ENCODE data around the gene DAP.
"Not testable (repeated sequence)": the region's sequence is repeated elsewhere in the genome, so short reads cannot be mapped to it uniquely, and the experiment has no call there.

DAP gene, protein sequence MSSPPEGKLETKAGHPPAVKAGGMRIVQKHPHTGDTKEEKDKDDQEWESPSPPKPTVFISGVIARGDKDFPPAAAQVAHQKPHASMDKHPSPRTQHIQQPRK

GRCh38 chr5:10761185-10761932, at the start of gene DAP:
Gene DAP (minus strand): TSS chr5:10761234. CDS start chr5:10761068, 166 bp downstream.
- peak; percentile 27 for DNase-seq (ENCODE audit: low spot score)

- DNase-seq (ENCODE audit: low spot score) = no peak
Observed at GRCh38 chr5:10808347-10809226, 47.6 kb upstream of the DAP start.

- no peak for DNase-seq (ENCODE audit: low spot score)
Observed at GRCh38 chr5:10801931-10802666, 41.1 kb upstream of the DAP start.

- no peak for DNase-seq (ENCODE audit: low spot score)
Observed at GRCh38 chr5:10800852-10801251, 39.8 kb upstream of the DAP start.

- DNase-seq (ENCODE audit: low spot score) = no peak
Observed at GRCh38 chr5:10797261-10797660, 36.2 kb upstream of the DAP start.

- no peak for DNase-seq (ENCODE audit: low spot score)
Observed at GRCh38 chr5:10793785-10794184, 32.8 kb upstream of the DAP start.

- no peak for DNase-seq (ENCODE audit: low spot score)
Observed at GRCh38 chr5:10792336-10792735, 31.3 kb upstream of the DAP start.

DNA sequence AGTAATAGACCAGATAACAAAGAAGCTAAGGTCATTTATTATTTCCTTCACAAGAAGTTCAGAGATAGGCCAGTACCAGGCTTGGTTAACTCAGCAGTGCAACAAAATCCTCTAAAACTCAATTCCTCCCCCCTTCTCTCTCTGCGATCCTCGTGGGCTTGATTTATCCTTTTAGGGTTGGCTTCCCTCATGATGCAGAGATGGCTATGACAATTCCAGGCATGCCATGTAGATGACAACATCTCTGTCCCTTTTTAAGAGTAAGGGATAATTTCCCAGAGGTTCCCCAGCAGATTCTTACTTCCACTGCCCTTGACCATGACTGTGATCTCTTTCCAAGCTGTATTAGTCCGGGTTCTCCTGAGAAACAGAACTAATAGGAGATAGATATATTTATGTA, 28.7 kb upstream of the DAP start:
- DNase-seq (ENCODE audit: low spot score) = no peak

GRCh38 chr5:10789021-10789420, 28.0 kb upstream of the DAP start:
- no peak for DNase-seq (ENCODE audit: low spot score)

- DNase-seq (ENCODE audit: low spot score) = no peak
Observed at GRCh38 chr5:10788358-10788757, 27.3 kb upstream of the DAP start.

DNA sequence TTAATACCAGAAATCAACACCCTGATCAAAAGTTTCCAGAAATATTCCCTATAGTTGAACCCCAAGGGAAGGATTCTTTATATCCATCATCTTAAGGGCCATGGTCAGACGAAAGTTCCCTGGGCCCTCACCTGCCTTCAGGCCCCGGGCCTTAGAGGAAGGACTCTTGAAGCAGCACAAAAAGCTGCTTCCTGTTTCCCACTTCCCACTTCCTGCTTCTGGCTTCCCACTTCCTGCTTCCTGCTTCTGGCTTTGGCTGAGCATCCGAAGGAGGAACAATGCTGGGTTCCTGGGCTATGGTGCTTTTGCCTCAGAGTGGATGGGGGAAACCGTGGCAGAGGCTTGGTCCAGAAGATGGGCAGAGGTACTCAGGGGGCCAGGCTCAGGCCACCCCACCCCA, 25.8 kb upstream of the DAP start:
- DNase-seq (ENCODE audit: low spot score) = no peak

- DNase-seq (ENCODE audit: low spot score) = not testable (repeated sequence)
Observed at GRCh38 chr5:10780208-10780607, 19.2 kb upstream of the DAP start.

DNA sequence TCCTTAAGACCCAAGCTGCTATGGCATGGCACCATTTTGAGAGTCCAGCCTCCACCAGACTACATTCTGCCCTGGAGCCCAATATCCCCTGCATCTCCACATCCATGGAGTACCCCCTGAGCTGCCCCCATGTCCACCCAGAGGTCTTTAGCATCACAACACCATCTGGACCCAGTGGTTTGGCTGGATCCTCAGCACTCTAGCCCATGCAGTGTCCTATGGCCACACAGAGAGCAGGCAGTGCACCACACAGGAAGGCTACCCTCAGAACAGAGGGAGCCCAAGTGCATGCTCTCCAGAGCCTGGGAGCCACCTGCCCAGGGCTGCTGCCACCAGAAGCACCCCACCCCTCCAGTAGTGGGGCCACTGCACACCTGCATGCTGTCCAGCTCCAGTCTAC, 18.6 kb upstream of the DAP start:
- no peak for DNase-seq (ENCODE audit: low spot score)

- DNase-seq (ENCODE audit: low spot score) = no peak
Observed at GRCh38 chr5:10778179-10778910, 17.3 kb upstream of the DAP start.

DNA sequence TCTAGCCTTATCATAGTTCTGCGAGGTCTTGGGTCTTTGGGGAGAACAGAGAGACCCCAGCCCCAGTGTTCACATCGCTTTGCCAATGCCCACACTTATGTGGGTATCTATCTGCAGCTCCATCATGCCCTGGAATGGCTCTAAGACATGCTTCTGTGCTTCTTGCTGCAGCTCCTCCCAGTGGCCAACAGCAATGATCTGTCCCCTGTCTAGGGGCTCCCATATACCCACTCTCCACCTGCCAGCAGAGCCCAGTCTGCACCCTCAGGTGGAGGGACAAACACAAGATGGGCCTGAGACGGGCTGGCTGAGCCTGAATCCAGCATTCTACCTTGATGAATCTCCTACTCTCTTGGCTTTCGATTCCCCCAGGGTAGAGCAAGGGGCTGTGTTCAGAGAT, 14.6 kb upstream of the DAP start:
- DNase-seq (ENCODE audit: low spot score) = no peak

DNA sequence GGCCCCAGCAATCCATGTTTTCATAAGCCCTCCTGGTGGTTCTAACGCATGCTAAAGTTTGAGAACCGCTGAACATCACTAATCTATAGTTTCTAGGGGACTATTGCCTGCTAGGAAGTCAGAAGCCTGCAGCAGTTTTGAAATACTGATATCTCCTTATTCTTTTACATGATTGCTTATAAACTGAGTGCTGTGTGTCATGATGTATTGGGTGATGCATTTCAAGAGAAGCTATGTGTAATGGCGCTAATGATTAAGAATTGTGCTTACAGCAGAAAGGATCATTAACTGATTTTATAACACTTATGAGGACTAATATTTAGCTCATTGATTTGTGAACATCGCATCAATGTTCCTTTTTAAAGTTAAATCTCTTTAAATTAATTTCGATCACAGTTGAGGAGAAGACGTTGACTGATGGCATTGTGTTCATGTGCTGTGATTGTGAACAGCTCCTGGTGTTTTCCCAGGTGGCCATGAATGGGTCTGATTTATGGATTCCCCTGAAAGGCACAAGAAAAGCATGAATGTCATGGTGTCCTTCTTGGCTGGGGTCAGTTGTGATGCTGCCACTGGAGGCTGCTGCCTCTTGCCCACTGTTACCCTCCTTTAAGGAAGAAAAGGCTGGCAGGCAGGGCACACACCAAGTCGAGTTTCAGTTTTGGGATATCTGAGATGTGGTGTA, 12.0 kb upstream of the DAP start:
- no peak for DNase-seq (ENCODE audit: low spot score)

DNA sequence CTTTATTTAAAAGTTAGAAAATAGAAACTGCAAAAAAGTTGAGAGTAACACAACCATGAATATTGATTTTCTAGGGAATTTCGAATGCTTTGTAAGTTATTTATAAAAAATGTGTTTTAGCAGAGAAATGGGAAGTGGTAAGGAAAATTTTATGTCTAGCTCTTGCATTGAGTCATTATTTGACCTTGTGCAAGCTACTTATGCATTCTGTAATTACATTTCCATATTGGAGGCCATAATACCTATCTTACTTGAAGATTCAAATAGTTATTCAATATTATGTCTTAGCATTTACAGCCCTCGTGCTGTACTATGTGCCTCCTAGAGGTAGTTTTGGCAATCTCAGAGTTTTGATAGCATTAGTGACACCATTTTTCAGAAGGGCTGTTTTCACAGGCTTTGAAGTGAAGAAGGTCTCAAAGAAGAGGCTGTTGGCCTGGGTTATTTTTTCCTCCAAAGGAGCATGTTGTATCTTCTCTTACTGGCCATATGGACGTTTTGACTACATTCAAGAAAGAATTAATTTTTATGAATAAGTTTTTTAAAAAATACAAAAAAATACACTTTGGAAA, 7.4 kb upstream of the DAP start:
- DNase-seq (ENCODE audit: low spot score) = no peak

DNA sequence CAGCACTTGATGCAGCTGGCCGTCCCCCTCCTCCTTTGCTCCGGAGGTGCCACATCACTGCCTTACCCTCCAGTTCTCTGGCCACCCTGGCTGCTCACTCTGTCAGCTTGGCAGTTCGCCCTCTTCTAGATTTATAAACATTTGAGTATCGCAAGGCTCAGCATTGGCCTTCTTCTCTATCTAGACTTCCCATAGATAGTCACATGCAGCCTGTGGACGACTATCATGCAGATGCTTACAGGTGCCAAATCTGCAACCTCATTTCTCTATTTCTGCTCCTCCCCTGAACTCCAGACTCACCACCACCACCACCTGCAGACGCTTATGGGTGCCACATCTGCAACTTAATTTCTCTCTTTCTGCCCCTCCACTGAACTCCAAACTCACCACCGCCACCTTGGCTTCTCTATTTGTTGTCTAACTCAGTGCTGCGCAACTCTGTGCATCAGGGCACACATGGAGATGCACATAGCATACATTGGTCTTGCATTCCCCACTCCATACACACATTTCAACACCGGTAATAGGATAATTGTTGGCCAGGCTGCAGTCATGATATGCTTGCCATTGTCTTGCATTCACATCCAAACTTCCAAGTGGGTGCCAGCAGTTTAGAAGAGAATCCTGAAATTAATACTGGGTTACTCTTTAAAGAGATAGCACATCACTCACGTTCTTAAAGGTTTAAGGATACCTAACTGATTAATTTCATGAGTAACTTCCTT, 1.9 kb upstream of the DAP start:
- no peak for DNase-seq (ENCODE audit: low spot score)

GRCh38 chr5:10761933-10762775, 1.1 kb upstream of the DAP start:
- no peak for DNase-seq (ENCODE audit: low spot score)

All from COLO829 (cell line).